Endothelial cell of umbilical vein (primary cell): ENCODE data around the gene USB1. TPM values are rescaled to one million over a fixed set of nuclear protein-coding genes. Genes with fewer than 3 reads are reported as not detected.

ENCODE experiments used
- BruUV-seq: library from RNA; stranded (reverse); fragments of 400-500 nt; replicated peaks from 2 replicates; lab custom pipeline; 2021; lab: Mats Ljungman, UMichigan
- CTCF ChIA-PET: fragments of 300-600, 350-600 bp; sonication (Branson Sonifier 250); formaldehyde crosslinking; loops from one replicate; lab custom pipeline; 2021; ENCODE audit warnings: antibody characterized with exemption, inconsistent platforms; lab: Charles Lee
- POLR2A ChIA-PET: fragments of 300-600, 350-600 bp; sonication (Branson Sonifier 250); formaldehyde crosslinking; loops from one replicate; lab custom pipeline; 2021; ENCODE audit warnings: antibody characterized with exemption, inconsistent platforms; lab: Charles Lee
- DNase-seq: peaks from one replicate; pipeline ENCODE4 v3.0.0-alpha.2; 2011; ENCODE audit warnings: low read depth, low spot score
- FAIRE-seq: peaks from 2 replicates; lab custom pipeline; 2011; peaks lifted over from hg19 to GRCh38; lab: Jason Lieb, UNC
- H2AFZ ChIP-seq: 2 replicates; pipeline ENCODE4 v1.6.0; 2012; ENCODE audit warnings: low read depth, low read length, control low read depth, inconsistent platforms
- H3K27ac ChIP-seq: 2 replicates; pipeline ENCODE4 v1.5.1; 2011; ENCODE audit warnings: low read depth, mild to moderate bottlenecking, control low read depth, low read length, moderate library complexity; ENCODE audit not compliant: insufficient read depth
- H3K27me3 ChIP-seq, 2 experiments: 2 replicates each; pipeline versions ENCODE4 v1.6.0 to v1.6.1; 2011; ENCODE audit warnings: low read length in 2 of 2, mixed read lengths in 1 of 2; ENCODE audit not compliant: control insufficient read depth in 2 of 2, insufficient read depth in 2 of 2
- H3K36me3 ChIP-seq, 2 experiments: 2 replicates in 1 of 2; 3 replicates in 1 of 2; pipeline ENCODE4 v1.5.1; 2011; ENCODE audit warnings: low read length in 2 of 2, mild to moderate bottlenecking in 1 of 2, moderate library complexity in 1 of 2; ENCODE audit not compliant: control insufficient read depth in 2 of 2, insufficient read depth in 2 of 2; ENCODE audit errors: extremely low read depth in 1 of 2
- H3K4me1 ChIP-seq: 3 replicates; pipeline ENCODE4 v1.5.1; 2011; ENCODE audit warnings: mild to moderate bottlenecking, low read length; ENCODE audit not compliant: control insufficient read depth, insufficient read depth; ENCODE audit errors: extremely low read depth
- H3K4me2 ChIP-seq: 2 replicates; pipeline ENCODE4 v1.6.1; 2011; ENCODE audit warnings: low read length, control low read depth, mixed read lengths; ENCODE audit not compliant: insufficient read depth
- H3K4me3 ChIP-seq, 3 experiments: fragments of 200-600 bp in 1 of 3; sonication (generic), shearing (Covaris generic) in 1 of 3; replicated peaks in 1 of 3; 2 replicates each; pipeline ENCODE4 v1.5.1; 2011 to 2016; ENCODE audit warnings: control low read depth in 3 of 3, low read length in 3 of 3, mild to moderate bottlenecking in 2 of 3, inconsistent platforms in 1 of 3, low read depth in 1 of 3, moderate library complexity in 1 of 3; ENCODE audit not compliant: insufficient read depth in 1 of 3
- H3K79me2 ChIP-seq: 2 replicates; pipeline ENCODE4 v1.6.0; 2012; ENCODE audit warnings: low read length, inconsistent platforms; ENCODE audit not compliant: control insufficient read depth, insufficient read depth
- H3K9ac ChIP-seq: replicated peaks from 2 replicates; pipeline ENCODE3; 2011; ENCODE audit warnings: low read length, control low read depth; ENCODE audit not compliant: insufficient read depth; ENCODE audit errors: extremely low read depth
- H3K9me1 ChIP-seq: replicated peaks from 3 replicates; pipeline ENCODE4 v1.6.0; 2011; ENCODE audit warnings: mild to moderate bottlenecking, low read length; ENCODE audit not compliant: control insufficient read depth, insufficient read depth; ENCODE audit errors: extremely low read depth
- H3K9me3 ChIP-seq: replicated peaks from 2 replicates; pipeline ENCODE4 v1.5.1; 2012; ENCODE audit warnings: low read length, inconsistent platforms; ENCODE audit not compliant: control insufficient read depth, insufficient read depth
- H4K20me1 ChIP-seq: replicated peaks from 2 replicates; pipeline ENCODE3; 2011; ENCODE audit warnings: mild to moderate bottlenecking, low read length; ENCODE audit not compliant: control insufficient read depth, insufficient read depth; ENCODE audit errors: extremely low read depth
- EZH2 ChIP-seq: IDR thresholded peaks from 2 replicates; pipeline ENCODE4 v1.6.1; 2012; ENCODE audit warnings: borderline replicate concordance, low read depth, mild to moderate bottlenecking, moderate library complexity, low read length, inconsistent platforms; ENCODE audit not compliant: severe bottlenecking
- FOS ChIP-seq: IDR thresholded peaks from 2 replicates; pipeline ENCODE4 v1.6.1; 2011; ENCODE audit warnings: mild to moderate bottlenecking, low read length, moderate library complexity, borderline replicate concordance; ENCODE audit not compliant: insufficient read depth
- GATA2 ChIP-seq: IDR thresholded peaks from 2 replicates; pipeline ENCODE4 v1.7.0; 2011; ENCODE audit warnings: low read depth, mild to moderate bottlenecking, moderate library complexity, mixed read lengths, low read length; ENCODE audit not compliant: insufficient read length, insufficient read depth
- JUN ChIP-seq: IDR thresholded peaks from 2 replicates; pipeline ENCODE4 v1.6.1; 2011; ENCODE audit warnings: borderline replicate concordance, low read depth; ENCODE audit not compliant: insufficient read length, insufficient read depth
- MYC ChIP-seq: IDR thresholded peaks from one replicate; pipeline ENCODE4 v1.6.1; 2011; ENCODE audit warnings: mild to moderate bottlenecking, low read depth, low read length
- POLR2A ChIP-seq: IDR thresholded peaks from 2 replicates; pipeline ENCODE4 v1.6.1; 2012; ENCODE audit warnings: low read depth, mild to moderate bottlenecking, control low read depth, low read length
- POLR2AphosphoS5 ChIP-seq: IDR thresholded peaks from 2 replicates; pipeline ENCODE4 v1.6.1; 2012; ENCODE audit warnings: low read depth, mild to moderate bottlenecking, control low read depth, low read length, moderate library complexity; ENCODE audit not compliant: insufficient read depth
- dilution Hi-C: fragments of 300-500 bp; cut with MboI; formaldehyde crosslinking; loops from one replicate; pipeline ENCODE4 v1.15.0; 2019; ENCODE audit warnings: low sequenced_read_pairs; ENCODE audit not compliant: extremely low pct_ligation_motif_present
- intact Hi-C: fragments of 100-400 bp; cut with micrococcal nuclease; formaldehyde crosslinking; loops from one replicate; pipeline ENCODE4 v1.10.0; 2022
- polyA plus RNA-seq, 4 experiments: library from polyadenylated mRNA; depleted of rRNA in 3 of 4; stranded (reverse) in 3 of 4; unstranded in 1 of 4; fragments of >200 nt; gene quantifications; 2 replicates each; pipeline versions ENCODE4 v1.2.1 to v1.2.3, GENCODE V29; 2011 to 2012; ENCODE audit warnings: missing spikeins in 1 of 4
- total RNA-seq: library from RNA; stranded (reverse); gene quantifications from 2 replicates; pipeline ENCODE4 v1.2.3, GENCODE V29; 2021
- TF ChIP-seq, protein P1 (sequence below), 2 donors: IDR thresholded peaks; 1 replicate in 1 of 2; 2 replicates in 1 of 2; pipeline ENCODE4 v1.5.1; 2011; ENCODE audit warnings: low read length in 2 of 2, mild to moderate bottlenecking in 2 of 2, moderate library complexity in 2 of 2, control low read depth in 1 of 2, inconsistent platforms in 1 of 2, low read depth in 1 of 2; ENCODE audit not compliant: insufficient read depth in 1 of 2; ENCODE audit errors: extremely low read depth in 1 of 2
- TF ChIP-seq, protein P2 (sequence below): IDR thresholded peaks from 2 replicates; pipeline ENCODE4 v1.6.1; 2011; ENCODE audit not compliant: insufficient read depth, insufficient read length

USB1 gene
- total and polyA plus RNA-seq, 2 donors (not counting 3 experiments of a cell fraction or from before 2014, with no cell fraction given) = 64.6 to 83.8 TPM

DNA sequence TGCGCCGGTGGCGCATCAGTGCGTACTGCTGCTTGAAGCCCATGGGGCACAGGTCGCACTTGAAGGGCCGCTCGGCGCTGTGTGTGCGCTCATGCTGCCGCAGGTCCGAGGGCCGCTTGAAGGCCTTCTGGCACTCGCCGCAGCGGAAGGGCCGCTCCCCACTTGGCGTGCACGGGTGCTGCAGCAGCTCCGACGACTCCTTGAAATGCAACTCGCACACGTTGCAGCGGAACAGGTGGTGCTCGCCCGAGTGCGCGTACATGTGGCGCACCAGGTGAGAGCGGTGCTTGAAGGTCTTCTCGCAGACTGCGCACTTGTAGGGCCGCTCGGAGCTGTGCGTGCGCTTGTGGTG is 4.1 kb upstream of the USB1 start:
- Histone ChIP-seq H3K27ac (no peak overlapping the region), H3K9ac (no peak overlapping the region), H3K4me1 (peaks cover 23% of the 10 kb centered on the region), H3K79me2 (peaks cover 2% of the 10 kb centered on the region), H3K27me3 (no peaks in the 10 kb centered on the region), H3K4me2 (no peak overlapping the region), H3K9me1 (no peaks in the 10 kb centered on the region), H3K36me3 (peaks cover 0 to 16% of the 10 kb centered on the region in 2 experiments), H4K20me1 (no peaks in the 10 kb centered on the region), H3K9me3 (no peaks in the 10 kb centered on the region), H2AFZ (no peak overlapping the region), H3K4me3 (no peak overlapping the region)
- no TSS peak for BruUV-seq
- DNase-seq = no peak
- TF ChIP-seq JUN (no peak), MYC (no peak), POLR2AphosphoS5 (no peak), POLR2A (no peak), FOS (no peak), EZH2 (no peak), GATA2 (no peak)
- TF ChIP-seq, protein P1, sequence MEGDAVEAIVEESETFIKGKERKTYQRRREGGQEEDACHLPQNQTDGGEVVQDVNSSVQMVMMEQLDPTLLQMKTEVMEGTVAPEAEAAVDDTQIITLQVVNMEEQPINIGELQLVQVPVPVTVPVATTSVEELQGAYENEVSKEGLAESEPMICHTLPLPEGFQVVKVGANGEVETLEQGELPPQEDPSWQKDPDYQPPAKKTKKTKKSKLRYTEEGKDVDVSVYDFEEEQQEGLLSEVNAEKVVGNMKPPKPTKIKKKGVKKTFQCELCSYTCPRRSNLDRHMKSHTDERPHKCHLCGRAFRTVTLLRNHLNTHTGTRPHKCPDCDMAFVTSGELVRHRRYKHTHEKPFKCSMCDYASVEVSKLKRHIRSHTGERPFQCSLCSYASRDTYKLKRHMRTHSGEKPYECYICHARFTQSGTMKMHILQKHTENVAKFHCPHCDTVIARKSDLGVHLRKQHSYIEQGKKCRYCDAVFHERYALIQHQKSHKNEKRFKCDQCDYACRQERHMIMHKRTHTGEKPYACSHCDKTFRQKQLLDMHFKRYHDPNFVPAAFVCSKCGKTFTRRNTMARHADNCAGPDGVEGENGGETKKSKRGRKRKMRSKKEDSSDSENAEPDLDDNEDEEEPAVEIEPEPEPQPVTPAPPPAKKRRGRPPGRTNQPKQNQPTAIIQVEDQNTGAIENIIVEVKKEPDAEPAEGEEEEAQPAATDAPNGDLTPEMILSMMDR (IDR thresholded peaks at IDR 0.05; ENCODE audit: extremely low read depth in 1 of 2, insufficient read depth in 1 of 2, low read depth in 1 of 2, low read length in 2 of 2) = no peak
- TF ChIP-seq, protein P2, sequence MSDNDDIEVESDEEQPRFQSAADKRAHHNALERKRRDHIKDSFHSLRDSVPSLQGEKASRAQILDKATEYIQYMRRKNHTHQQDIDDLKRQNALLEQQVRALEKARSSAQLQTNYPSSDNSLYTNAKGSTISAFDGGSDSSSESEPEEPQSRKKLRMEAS = no peak
- no peak for FAIRE-seq
- ChIA-PET CTCF (interaction anchor here (1.9 kb wide), 1 partner anchor 91 kb away, joined by 8 read pairs; no protein-coding TSS in a partner anchor), POLR2A (no interaction called here)
- intact Hi-C loops = no loop called here
- dilution Hi-C loops = no loop called here
